Panc1 (cell line): ENCODE data around the gene LAMA1. TPM values are rescaled to one million over a fixed set of nuclear protein-coding genes. Genes with fewer than 3 reads are reported as not detected.
A peak's percentile ranks its signal among the peaks of the same experiment; 100 is the strongest.

Source experiments
- ATAC-seq: fragments of 200-7000 bp; cut with Tn5 transposase; 2 replicates; pipeline ENCODE4 v1.9.1; 2020; ENCODE audit warnings: mild to moderate bottlenecking, moderate library complexity
- BruUV-seq: library from RNA; stranded (reverse); fragments of 400-500 nt; replicated peaks from 2 replicates; lab custom pipeline; 2021; lab: Mats Ljungman, UMichigan
- CTCF ChIA-PET: fragments of 300-600 bp; sonication (Branson Sonifier 250); formaldehyde crosslinking; loops from one replicate; lab custom pipeline; 2022; ENCODE audit warnings: antibody characterized with exemption; lab: Charles Lee
- POLR2A ChIA-PET: fragments of 300-600 bp; sonication (Branson Sonifier 250); formaldehyde crosslinking; loops from one replicate; lab custom pipeline; 2022; ENCODE audit warnings: antibody characterized with exemption; lab: Charles Lee
- DNase-seq: peaks from one replicate; pipeline ENCODE4 v3.0.0-alpha.2; 2010; ENCODE audit warnings: low read depth, low spot score
- H3K27ac ChIP-seq: 2 replicates; pipeline ENCODE4 v1.5.1; 2011; ENCODE audit warnings: mild to moderate bottlenecking, low read length, inconsistent platforms
- H3K27me3 ChIP-seq: fragments of 200-500 bp; sonication (Bioruptor generic); 2 replicates; pipeline ENCODE4 v1.6.0; 2014; ENCODE audit warnings: low read length, inconsistent platforms; ENCODE audit not compliant: control insufficient read depth, insufficient read depth
- H3K36me3 ChIP-seq: fragments of 200-500 bp; sonication (Bioruptor generic); 2 replicates; pipeline ENCODE4 v1.5.1; 2014; ENCODE audit warnings: inconsistent platforms, mild to moderate bottlenecking, low read length, moderate library complexity; ENCODE audit not compliant: control insufficient read depth, insufficient read depth
- H3K4me1 ChIP-seq: 2 replicates; pipeline ENCODE4 v1.5.1; 2011; ENCODE audit warnings: inconsistent platforms, mild to moderate bottlenecking, low read length, moderate library complexity; ENCODE audit not compliant: control insufficient read depth, insufficient read depth
- H3K4me3 ChIP-seq, 2 experiments: 2 replicates each; pipeline ENCODE4 v1.5.1; 2011 to 2012; ENCODE audit warnings: low read depth in 2 of 2, low read length in 2 of 2, mild to moderate bottlenecking in 2 of 2, inconsistent platforms in 1 of 2, moderate library complexity in 1 of 2
- H3K9me3 ChIP-seq: fragments of 200-500 bp; sonication (Bioruptor generic); 2 replicates; pipeline ENCODE4 v1.5.1; 2014; ENCODE audit warnings: low read depth, mild to moderate bottlenecking, inconsistent platforms, low read length, moderate library complexity; ENCODE audit not compliant: control insufficient read depth, insufficient read depth
- CTCF ChIP-seq: fragments of 450-650 bp; IDR thresholded peaks from 2 replicates; pipeline ENCODE4 v1.5.1; 2017; ENCODE audit warnings: mild to moderate bottlenecking
- POLR2AphosphoS5 ChIP-seq: IDR thresholded peaks from 2 replicates; pipeline ENCODE4 v1.6.1; 2012; ENCODE audit warnings: mild to moderate bottlenecking, low read depth, low read length, moderate library complexity
- SIN3A ChIP-seq: IDR thresholded peaks from 2 replicates; pipeline ENCODE4 v1.6.1; 2012; ENCODE audit warnings: low read depth, mild to moderate bottlenecking, low read length, moderate library complexity, borderline replicate concordance; ENCODE audit not compliant: insufficient read depth
- TCF7L2 ChIP-seq: IDR thresholded peaks from 2 replicates; pipeline ENCODE4 v1.6.1; 2011; ENCODE audit warnings: mild to moderate bottlenecking, low read depth, low read length, inconsistent platforms
- in situ Hi-C: cut with HindIII; loops from 2 replicates; pipeline ENCODE4 v1.10.0; 2016; ENCODE audit warnings: low sequenced_read_pairs, low pct_unique_long_range_greater_than_20kb
- intact Hi-C: fragments of 100-400 bp; cut with micrococcal nuclease; formaldehyde crosslinking; loops from one replicate; pipeline ENCODE4 v1.10.0; 2022; ENCODE audit not compliant: unreplicated experiment
- total RNA-seq: library from RNA; stranded (reverse); gene quantifications from one replicate; pipeline ENCODE4 v1.2.1, GENCODE V29; 2021; ENCODE audit not compliant: unreplicated experiment
- TF ChIP-seq, protein P1 (sequence below), 2 experiments: IDR thresholded peaks; 2 replicates each; pipeline ENCODE4 v1.6.1; 2011 to 2012; ENCODE audit warnings: low read depth in 2 of 2, control low read depth in 1 of 2, low read length in 1 of 2, mild to moderate bottlenecking in 1 of 2, moderate library complexity in 1 of 2; ENCODE audit not compliant: insufficient read depth in 1 of 2

LAMA1 gene
- total RNA-seq, 1 experiment from 2014 or later = 0.03 TPM

DNA sequence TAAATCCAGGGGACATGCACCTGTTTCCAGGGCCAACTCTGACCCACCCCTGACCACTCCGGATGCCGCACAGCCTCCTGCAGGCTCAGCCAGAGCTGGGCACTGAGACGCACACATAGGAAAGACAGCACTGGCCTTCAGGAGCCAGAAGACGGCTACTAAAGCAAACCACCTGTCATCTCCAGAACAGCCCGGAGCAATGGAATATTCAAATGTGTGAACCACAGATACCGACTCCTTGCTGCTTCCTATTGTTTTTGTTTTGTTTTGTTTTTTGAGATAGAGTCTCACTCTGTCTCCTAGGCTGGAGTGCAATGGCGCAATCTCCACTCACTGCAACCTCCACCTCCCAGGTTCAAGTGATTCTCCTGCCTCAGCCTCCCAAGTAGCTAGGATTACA is 94.0 kb downstream of the LAMA1 start:
- H3K4me3 ChIP-seq = no peak overlapping the region
- DNase-seq (no peak), ATAC-seq (no peak)
- no peaks in the 10 kb centered on the region for H3K9me3 ChIP-seq
- ChIA-PET POLR2A (no interaction called here), CTCF (no interaction called here)
- no peaks in the 10 kb centered on the region for H3K4me1 ChIP-seq
- no peak overlapping the region for H3K27ac ChIP-seq
- no TSS peak for BruUV-seq
- no peaks in the 10 kb centered on the region for H3K36me3 ChIP-seq
- TF ChIP-seq SIN3A = no peak
- no peak for TF ChIP-seq TCF7L2
- no peaks in the 10 kb centered on the region for H3K27me3 ChIP-seq
- in situ Hi-C loops = no loop called here
- intact Hi-C loops = loop anchor here (2.0 kb wide), 1 partner anchor 105 kb away; no protein-coding TSS in a partner anchor

GRCh38 chr18:7023063-7023580 is 94.5 kb downstream of the LAMA1 start:
- intact Hi-C loops (loop anchor here (2.0 kb wide), 1 partner anchor 104 kb away; no protein-coding TSS in a partner anchor), in situ Hi-C loops (no loop called here)
- Histone ChIP-seq H3K9me3 (no peaks in the 10 kb centered on the region), H3K4me1 (no peaks in the 10 kb centered on the region), H3K4me3 (no peak overlapping the region), H3K27ac (no peak overlapping the region), H3K27me3 (no peaks in the 10 kb centered on the region), H3K36me3 (no peaks in the 10 kb centered on the region)
- ATAC-seq = no peak
- POLR2A ChIA-PET = no interaction called here
- no TSS peak for BruUV-seq
- TF ChIP-seq, protein P1, sequence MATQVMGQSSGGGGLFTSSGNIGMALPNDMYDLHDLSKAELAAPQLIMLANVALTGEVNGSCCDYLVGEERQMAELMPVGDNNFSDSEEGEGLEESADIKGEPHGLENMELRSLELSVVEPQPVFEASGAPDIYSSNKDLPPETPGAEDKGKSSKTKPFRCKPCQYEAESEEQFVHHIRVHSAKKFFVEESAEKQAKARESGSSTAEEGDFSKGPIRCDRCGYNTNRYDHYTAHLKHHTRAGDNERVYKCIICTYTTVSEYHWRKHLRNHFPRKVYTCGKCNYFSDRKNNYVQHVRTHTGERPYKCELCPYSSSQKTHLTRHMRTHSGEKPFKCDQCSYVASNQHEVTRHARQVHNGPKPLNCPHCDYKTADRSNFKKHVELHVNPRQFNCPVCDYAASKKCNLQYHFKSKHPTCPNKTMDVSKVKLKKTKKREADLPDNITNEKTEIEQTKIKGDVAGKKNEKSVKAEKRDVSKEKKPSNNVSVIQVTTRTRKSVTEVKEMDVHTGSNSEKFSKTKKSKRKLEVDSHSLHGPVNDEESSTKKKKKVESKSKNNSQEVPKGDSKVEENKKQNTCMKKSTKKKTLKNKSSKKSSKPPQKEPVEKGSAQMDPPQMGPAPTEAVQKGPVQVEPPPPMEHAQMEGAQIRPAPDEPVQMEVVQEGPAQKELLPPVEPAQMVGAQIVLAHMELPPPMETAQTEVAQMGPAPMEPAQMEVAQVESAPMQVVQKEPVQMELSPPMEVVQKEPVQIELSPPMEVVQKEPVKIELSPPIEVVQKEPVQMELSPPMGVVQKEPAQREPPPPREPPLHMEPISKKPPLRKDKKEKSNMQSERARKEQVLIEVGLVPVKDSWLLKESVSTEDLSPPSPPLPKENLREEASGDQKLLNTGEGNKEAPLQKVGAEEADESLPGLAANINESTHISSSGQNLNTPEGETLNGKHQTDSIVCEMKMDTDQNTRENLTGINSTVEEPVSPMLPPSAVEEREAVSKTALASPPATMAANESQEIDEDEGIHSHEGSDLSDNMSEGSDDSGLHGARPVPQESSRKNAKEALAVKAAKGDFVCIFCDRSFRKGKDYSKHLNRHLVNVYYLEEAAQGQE (IDR thresholded peaks at IDR 0.05; ENCODE audit: insufficient read depth in 1 of 2, low read depth in 2 of 2, low read length in 1 of 2) = no peak
- TF ChIP-seq CTCF (no peak), SIN3A (no peak), TCF7L2 (no peak), POLR2AphosphoS5 (no peak)
- CTCF ChIA-PET = no interaction called here
- DNase-seq = no peak

- no peak overlapping the region for H3K4me3 ChIP-seq
- H3K27me3 ChIP-seq = no peaks in the 10 kb centered on the region
- H3K4me1 ChIP-seq = no peaks in the 10 kb centered on the region
- in situ Hi-C loops = no loop called here
- DNase-seq (peak; percentile 15), ATAC-seq (peak; percentile 93)
- H3K27ac ChIP-seq = no peak overlapping the region
- POLR2A ChIA-PET = no interaction called here
- BruUV-seq = no TSS peak
- peak; percentile 81 for TF ChIP-seq CTCF
- no peak for TF ChIP-seq SIN3A
- intact Hi-C loops = loop anchor here (2.0 kb wide), 1 partner anchor 103 kb away; no protein-coding TSS in a partner anchor
- CTCF ChIA-PET = interaction anchor here (0.6 to 1.2 kb wide), 2 partner anchors 102 to 249 kb away, joined by 3 to 6 read pairs; no protein-coding TSS in a partner anchor
- H3K9me3 ChIP-seq = no peaks in the 10 kb centered on the region
- no peaks in the 10 kb centered on the region for H3K36me3 ChIP-seq
Observed at GRCh38 chr18:7021994-7022840, 95.4 kb downstream of the LAMA1 start.
